Measurements from ENCODE around the gene GRHPR.

DNA sequence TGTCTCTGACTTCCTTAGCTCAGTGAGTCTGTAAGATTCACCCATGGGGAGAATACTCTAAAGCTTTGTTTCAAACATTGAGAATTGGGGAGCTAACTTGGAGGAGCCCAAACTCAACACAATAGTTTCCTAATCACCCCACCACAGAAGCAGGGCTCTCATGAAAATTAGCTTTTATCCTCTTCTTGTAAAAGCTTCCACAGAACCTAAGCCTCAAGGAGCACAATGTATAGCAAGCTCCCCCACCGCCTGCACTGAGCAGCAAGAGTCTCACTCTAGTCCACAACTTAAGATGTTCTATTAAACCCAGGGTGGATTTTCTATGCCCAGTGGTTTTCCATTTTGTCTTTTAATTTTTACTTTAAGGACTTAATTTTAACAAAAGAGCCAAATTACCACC is 48.9 kb upstream of the GRHPR start:
- TF ChIP-seq, protein P1, sequence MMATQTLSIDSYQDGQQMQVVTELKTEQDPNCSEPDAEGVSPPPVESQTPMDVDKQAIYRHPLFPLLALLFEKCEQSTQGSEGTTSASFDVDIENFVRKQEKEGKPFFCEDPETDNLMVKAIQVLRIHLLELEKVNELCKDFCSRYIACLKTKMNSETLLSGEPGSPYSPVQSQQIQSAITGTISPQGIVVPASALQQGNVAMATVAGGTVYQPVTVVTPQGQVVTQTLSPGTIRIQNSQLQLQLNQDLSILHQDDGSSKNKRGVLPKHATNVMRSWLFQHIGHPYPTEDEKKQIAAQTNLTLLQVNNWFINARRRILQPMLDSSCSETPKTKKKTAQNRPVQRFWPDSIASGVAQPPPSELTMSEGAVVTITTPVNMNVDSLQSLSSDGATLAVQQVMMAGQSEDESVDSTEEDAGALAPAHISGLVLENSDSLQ (IDR thresholded peaks at IDR 0.05) = no peak
- no peak for TF ChIP-seq FOXK2 (IDR thresholded peaks at IDR 0.05)
- no peak for TF ChIP-seq ARNT (IDR thresholded peaks at IDR 0.05)
- no peak for TF ChIP-seq SP1 (IDR thresholded peaks at IDR 0.05)
- no peak for TF ChIP-seq ZNF384 (IDR thresholded peaks at IDR 0.05)
- no peak for TF ChIP-seq SUZ12 (IDR thresholded peaks at IDR 0.05)
- no peak for TF ChIP-seq L3MBTL2 (conservative IDR thresholded peaks at IDR 0.05)
- TF ChIP-seq TARDBP (IDR thresholded peaks at IDR 0.05) = no peak

Data from HEK293T (cell line).